GM23338 (cell line): ENCODE results near the gene PLPP4. TPM values are rescaled to one million over a fixed set of nuclear protein-coding genes. Genes with fewer than 3 reads are reported as not detected.

Source experiments
- ATAC-seq: fragments of 200-7000 bp; cut with Tn5 transposase; 3 replicates; pipeline ENCODE4 v1.9.1; 2020
- DNase-seq: peaks from one replicate; pipeline ENCODE4 v3.0.0-alpha.2; 2015; ENCODE audit warnings: low spot score
- H2AFZ ChIP-seq: fragments of 200-600 bp; sonication (generic); 2 replicates; pipeline ENCODE4 v1.8.0; 2016; ENCODE audit warnings: antibody characterized with exemption, mild to moderate bottlenecking, moderate library complexity
- H3F3A ChIP-seq: fragments of 200-600 bp; sonication (generic); replicated peaks from 2 replicates; pipeline ENCODE4 v1.8.0; 2017; ENCODE audit warnings: antibody characterized with exemption, mixed run types, low read depth
- H3K27ac ChIP-seq: fragments of 200-600 bp; sonication (generic); 2 replicates; pipeline ENCODE4 v1.6.1; 2016; ENCODE audit warnings: low read depth
- H3K27me3 ChIP-seq: fragments of 200-600 bp; sonication (generic); 2 replicates; pipeline ENCODE4 v1.8.0; 2016; ENCODE audit warnings: mild to moderate bottlenecking, mixed run types, moderate library complexity; ENCODE audit not compliant: insufficient read depth
- H3K36me3 ChIP-seq: fragments of 200-600 bp; sonication (generic); 2 replicates; pipeline ENCODE4 v1.8.0; 2016; ENCODE audit warnings: mild to moderate bottlenecking; ENCODE audit not compliant: insufficient read depth
- H3K4me1 ChIP-seq: fragments of 200-600 bp; sonication (generic); 2 replicates; pipeline ENCODE4 v1.8.0; 2016; ENCODE audit warnings: mild to moderate bottlenecking, moderate library complexity; ENCODE audit not compliant: insufficient read depth
- H3K4me2 ChIP-seq: fragments of 200-600 bp; sonication (generic); 2 replicates; pipeline ENCODE4 v1.7.1; 2017; ENCODE audit warnings: mixed run types
- H3K4me3 ChIP-seq: fragments of 200-600 bp; sonication (generic); 2 replicates; pipeline ENCODE4 v1.6.1; 2016; ENCODE audit warnings: mixed run types
- H3K79me2 ChIP-seq: fragments of 200-600 bp; sonication (generic); replicated peaks from 2 replicates; pipeline ENCODE4 v1.8.0; 2017; ENCODE audit warnings: mild to moderate bottlenecking; ENCODE audit not compliant: insufficient read depth
- H3K9me2 ChIP-seq: fragments of 200-600 bp; sonication (generic); 2 replicates; pipeline ENCODE4 v1.8.0; 2017; ENCODE audit not compliant: insufficient read depth
- H4K20me1 ChIP-seq: fragments of 200-600 bp; sonication (generic); replicated peaks from 2 replicates; pipeline ENCODE4 v1.8.0; 2017; ENCODE audit warnings: mild to moderate bottlenecking; ENCODE audit not compliant: insufficient read depth
- H3K27ac Mint-ChIP-seq: 2 replicates; pipeline ENCODE4 v1.8.0; 2020; ENCODE audit warnings: inconsistent platforms, mild to moderate bottlenecking, moderate library complexity, mixed read lengths
- H3K27me3 Mint-ChIP-seq: 3 replicates; pipeline ENCODE4 v1.8.0; 2022; ENCODE audit warnings: low read depth, mild to moderate bottlenecking, moderate library complexity, mixed read lengths, inconsistent platforms; ENCODE audit not compliant: insufficient read depth, poor library complexity
- H3K36me3 Mint-ChIP-seq: 3 replicates; pipeline ENCODE4 v1.8.0; 2021; ENCODE audit warnings: low read depth, mild to moderate bottlenecking, inconsistent platforms, moderate library complexity, mixed read lengths
- H3K4me1 Mint-ChIP-seq: 3 replicates; pipeline ENCODE4 v1.8.0; 2020; ENCODE audit warnings: mild to moderate bottlenecking, inconsistent platforms, mixed read lengths
- H3K4me3 Mint-ChIP-seq: 3 replicates; pipeline ENCODE4 v1.8.0; 2021; ENCODE audit warnings: moderate library complexity, mild to moderate bottlenecking, inconsistent platforms, mixed read lengths
- H3K9me3 Mint-ChIP-seq: 3 replicates; pipeline ENCODE4 v1.8.0; 2020; ENCODE audit warnings: moderate library complexity, mild to moderate bottlenecking, inconsistent platforms, mixed read lengths
- CREB1 ChIP-seq: fragments of 250-450 bp; sonication (Bioruptor Pico); IDR thresholded peaks from 2 replicates; pipeline ENCODE4 v1.5.0; 2020; ENCODE audit warnings: low read depth, mild to moderate bottlenecking, moderate library complexity
- ETS1 ChIP-seq: IDR thresholded peaks from 2 replicates; pipeline ENCODE4 v1.6.1; 2016; ENCODE audit warnings: antibody characterized with exemption
- EZH2 ChIP-seq: fragments of 200-600 bp; sonication (generic); IDR thresholded peaks from one replicate; pipeline ENCODE4 v1.8.0; 2017; ENCODE audit warnings: antibody characterized with exemption, mild to moderate bottlenecking, low read depth; ENCODE audit not compliant: unreplicated experiment
- NANOG ChIP-seq: IDR thresholded peaks from 2 replicates; pipeline ENCODE4 v1.6.1; 2016; ENCODE audit warnings: antibody characterized with exemption, borderline replicate concordance
- POLR2AphosphoS5 ChIP-seq: IDR thresholded peaks from 2 replicates; pipeline ENCODE4 v1.6.1; 2016; ENCODE audit warnings: antibody characterized with exemption, low read depth
- REST ChIP-seq: IDR thresholded peaks from one replicate; pipeline ENCODE4 v1.6.1; 2018; ENCODE audit warnings: antibody characterized with exemption; ENCODE audit not compliant: unreplicated experiment
- STAT1 ChIP-seq: IDR thresholded peaks from one replicate; pipeline ENCODE4 v1.6.1; 2016; ENCODE audit warnings: antibody characterized with exemption; ENCODE audit not compliant: unreplicated experiment
- ZNF114 ChIP-seq: fragments of 250-450 bp; sonication (Bioruptor Pico); IDR thresholded peaks from 2 replicates; pipeline ENCODE4 v1.5.0; 2020; ENCODE audit warnings: mild to moderate bottlenecking, moderate library complexity
- ZNF331 ChIP-seq: fragments of 250-450 bp; sonication (Bioruptor Pico); IDR thresholded peaks from 2 replicates; pipeline ENCODE4 v1.5.0; 2020; ENCODE audit warnings: low read depth, mild to moderate bottlenecking, moderate library complexity
- polyA plus RNA-seq: library from polyadenylated mRNA; unstranded; fragments of >200 nt; fragmentation: Nextera tagmentation; extraction: Ambion mirVana; gene quantifications from 2 replicates; pipeline ENCODE4 v1.2.1, GENCODE V29; 2016
- total RNA-seq: library from RNA; depleted of rRNA; stranded (reverse); fragments of >200 nt; shearing (Covaris generic); gene quantifications from 2 replicates; pipeline ENCODE4 v1.2.3, GENCODE V29; 2014
- TF ChIP-seq, protein P1 (sequence below), 2 experiments: fragments of 200-600 bp in 1 of 2; sonication (generic) in 1 of 2; conservative IDR thresholded peaks; 2 replicates each; pipeline versions ENCODE4 v1.5.1 to v1.6.1; 2016 to 2017; ENCODE audit warnings: antibody characterized with exemption in 2 of 2, low read depth in 2 of 2, mild to moderate bottlenecking in 2 of 2, moderate library complexity in 1 of 2
- TF ChIP-seq, protein P2 (sequence below): fragments of 250-450 bp; sonication (Bioruptor Pico); IDR thresholded peaks from 2 replicates; pipeline ENCODE4 v1.5.0; 2020; ENCODE audit warnings: mild to moderate bottlenecking, moderate library complexity

The PLPP4 gene
- total and polyA plus RNA-seq, 2 experiments from 2014 or later, result 0.24 to 0.31 TPM

DNA sequence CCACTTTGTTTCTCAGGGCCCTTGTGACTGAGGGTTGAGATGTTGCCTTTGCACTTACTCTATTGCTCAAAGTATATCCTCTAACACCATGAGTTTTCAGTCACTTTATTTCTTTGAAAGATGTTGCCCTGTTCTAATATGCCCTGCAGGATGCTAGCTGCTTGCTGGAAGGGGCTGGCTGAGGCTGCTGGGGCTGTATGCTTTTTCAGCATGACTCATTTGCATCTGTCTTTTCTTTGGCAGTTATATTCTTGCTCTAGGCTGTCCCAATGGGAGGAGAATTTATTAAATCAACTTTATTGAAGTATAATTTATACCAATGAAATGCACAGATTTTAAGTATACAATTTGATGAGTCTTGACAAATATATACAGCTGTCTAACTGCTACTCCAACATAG lies 157.7 kb downstream of the PLPP4 start:
- Histone ChIP-seq H3K27ac (no peak overlapping the region), H3K79me2 (no peaks in the 10 kb centered on the region), H3K4me1 (peaks cover 15% of the 10 kb centered on the region), H2AFZ (no peak overlapping the region), H3K36me3 (0 out of 2 replicates have a peak, but pooled peaks cover 11% of the 10 kb centered on the region), H3K27me3 (no peaks in the 10 kb centered on the region), H3K4me3 (no peak overlapping the region), H3K4me2 (no peak overlapping the region), H4K20me1 (no peaks in the 10 kb centered on the region), H3F3A (no peaks in the 10 kb centered on the region), H3K9me2 (0 out of 2 replicates have a peak, but pooled peaks cover 6% of the 10 kb centered on the region)
- H3K4me1 Mint-ChIP-seq, result peaks cover 15% of the 10 kb centered on the region; the same call in 2 of the 3 replicates
- H3K27ac Mint-ChIP-seq, result no peak overlapping the region
- ATAC-seq (no peak), DNase-seq (no peak)
- H3K4me3 Mint-ChIP-seq, result no peak overlapping the region
- TF ChIP-seq ETS1, result no peak
- no peak for TF ChIP-seq STAT1
- TF ChIP-seq REST, result no peak
- TF ChIP-seq, protein P1, sequence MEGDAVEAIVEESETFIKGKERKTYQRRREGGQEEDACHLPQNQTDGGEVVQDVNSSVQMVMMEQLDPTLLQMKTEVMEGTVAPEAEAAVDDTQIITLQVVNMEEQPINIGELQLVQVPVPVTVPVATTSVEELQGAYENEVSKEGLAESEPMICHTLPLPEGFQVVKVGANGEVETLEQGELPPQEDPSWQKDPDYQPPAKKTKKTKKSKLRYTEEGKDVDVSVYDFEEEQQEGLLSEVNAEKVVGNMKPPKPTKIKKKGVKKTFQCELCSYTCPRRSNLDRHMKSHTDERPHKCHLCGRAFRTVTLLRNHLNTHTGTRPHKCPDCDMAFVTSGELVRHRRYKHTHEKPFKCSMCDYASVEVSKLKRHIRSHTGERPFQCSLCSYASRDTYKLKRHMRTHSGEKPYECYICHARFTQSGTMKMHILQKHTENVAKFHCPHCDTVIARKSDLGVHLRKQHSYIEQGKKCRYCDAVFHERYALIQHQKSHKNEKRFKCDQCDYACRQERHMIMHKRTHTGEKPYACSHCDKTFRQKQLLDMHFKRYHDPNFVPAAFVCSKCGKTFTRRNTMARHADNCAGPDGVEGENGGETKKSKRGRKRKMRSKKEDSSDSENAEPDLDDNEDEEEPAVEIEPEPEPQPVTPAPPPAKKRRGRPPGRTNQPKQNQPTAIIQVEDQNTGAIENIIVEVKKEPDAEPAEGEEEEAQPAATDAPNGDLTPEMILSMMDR (conservative IDR thresholded peaks at IDR 0.05; ENCODE audit: low read depth in 2 of 2), result no peak
- TF ChIP-seq, protein P2, sequence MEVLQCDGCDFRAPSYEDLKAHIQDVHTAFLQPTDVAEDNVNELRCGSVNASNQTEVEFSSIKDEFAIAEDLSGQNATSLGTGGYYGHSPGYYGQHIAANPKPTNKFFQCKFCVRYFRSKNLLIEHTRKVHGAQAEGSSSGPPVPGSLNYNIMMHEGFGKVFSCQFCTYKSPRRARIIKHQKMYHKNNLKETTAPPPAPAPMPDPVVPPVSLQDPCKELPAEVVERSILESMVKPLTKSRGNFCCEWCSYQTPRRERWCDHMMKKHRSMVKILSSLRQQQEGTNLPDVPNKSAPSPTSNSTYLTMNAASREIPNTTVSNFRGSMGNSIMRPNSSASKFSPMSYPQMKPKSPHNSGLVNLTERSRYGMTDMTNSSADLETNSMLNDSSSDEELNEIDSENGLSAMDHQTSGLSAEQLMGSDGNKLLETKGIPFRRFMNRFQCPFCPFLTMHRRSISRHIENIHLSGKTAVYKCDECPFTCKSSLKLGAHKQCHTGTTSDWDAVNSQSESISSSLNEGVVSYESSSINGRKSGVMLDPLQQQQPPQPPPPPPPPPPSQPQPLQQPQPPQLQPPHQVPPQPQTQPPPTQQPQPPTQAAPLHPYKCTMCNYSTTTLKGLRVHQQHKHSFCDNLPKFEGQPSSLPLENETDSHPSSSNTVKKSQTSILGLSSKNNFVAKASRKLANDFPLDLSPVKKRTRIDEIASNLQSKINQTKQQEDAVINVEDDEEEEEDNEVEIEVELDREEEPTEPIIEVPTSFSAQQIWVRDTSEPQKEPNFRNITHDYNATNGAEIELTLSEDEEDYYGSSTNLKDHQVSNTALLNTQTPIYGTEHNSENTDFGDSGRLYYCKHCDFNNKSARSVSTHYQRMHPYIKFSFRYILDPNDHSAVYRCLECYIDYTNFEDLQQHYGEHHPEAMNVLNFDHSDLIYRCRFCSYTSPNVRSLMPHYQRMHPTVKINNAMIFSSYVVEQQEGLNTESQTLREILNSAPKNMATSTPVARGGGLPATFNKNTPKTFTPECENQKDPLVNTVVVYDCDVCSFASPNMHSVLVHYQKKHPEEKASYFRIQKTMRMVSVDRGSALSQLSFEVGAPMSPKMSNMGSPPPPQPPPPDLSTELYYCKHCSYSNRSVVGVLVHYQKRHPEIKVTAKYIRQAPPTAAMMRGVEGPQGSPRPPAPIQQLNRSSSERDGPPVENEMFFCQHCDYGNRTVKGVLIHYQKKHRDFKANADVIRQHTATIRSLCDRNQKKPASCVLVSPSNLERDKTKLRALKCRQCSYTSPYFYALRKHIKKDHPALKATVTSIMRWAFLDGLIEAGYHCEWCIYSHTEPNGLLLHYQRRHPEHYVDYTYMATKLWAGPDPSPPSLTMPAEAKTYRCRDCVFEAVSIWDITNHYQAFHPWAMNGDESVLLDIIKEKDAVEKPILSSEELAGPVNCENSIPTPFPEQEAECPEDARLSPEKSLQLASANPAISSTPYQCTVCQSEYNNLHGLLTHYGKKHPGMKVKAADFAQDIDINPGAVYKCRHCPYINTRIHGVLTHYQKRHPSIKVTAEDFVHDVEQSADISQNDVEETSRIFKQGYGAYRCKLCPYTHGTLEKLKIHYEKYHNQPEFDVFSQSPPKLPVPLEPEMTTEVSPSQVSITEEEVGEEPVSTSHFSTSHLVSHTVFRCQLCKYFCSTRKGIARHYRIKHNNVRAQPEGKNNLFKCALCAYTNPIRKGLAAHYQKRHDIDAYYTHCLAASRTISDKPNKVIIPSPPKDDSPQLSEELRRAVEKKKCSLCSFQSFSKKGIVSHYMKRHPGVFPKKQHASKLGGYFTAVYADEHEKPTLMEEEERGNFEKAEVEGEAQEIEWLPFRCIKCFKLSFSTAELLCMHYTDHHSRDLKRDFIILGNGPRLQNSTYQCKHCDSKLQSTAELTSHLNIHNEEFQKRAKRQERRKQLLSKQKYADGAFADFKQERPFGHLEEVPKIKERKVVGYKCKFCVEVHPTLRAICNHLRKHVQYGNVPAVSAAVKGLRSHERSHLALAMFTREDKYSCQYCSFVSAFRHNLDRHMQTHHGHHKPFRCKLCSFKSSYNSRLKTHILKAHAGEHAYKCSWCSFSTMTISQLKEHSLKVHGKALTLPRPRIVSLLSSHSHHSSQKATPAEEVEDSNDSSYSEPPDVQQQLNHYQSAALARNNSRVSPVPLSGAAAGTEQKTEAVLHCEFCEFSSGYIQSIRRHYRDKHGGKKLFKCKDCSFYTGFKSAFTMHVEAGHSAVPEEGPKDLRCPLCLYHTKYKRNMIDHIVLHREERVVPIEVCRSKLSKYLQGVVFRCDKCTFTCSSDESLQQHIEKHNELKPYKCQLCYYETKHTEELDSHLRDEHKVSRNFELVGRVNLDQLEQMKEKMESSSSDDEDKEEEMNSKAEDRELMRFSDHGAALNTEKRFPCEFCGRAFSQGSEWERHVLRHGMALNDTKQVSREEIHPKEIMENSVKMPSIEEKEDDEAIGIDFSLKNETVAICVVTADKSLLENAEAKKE (CRISPR knock-in tag), result no peak
- TF ChIP-seq ZNF331 (CRISPR knock-in tag), result no peak
- no peak for TF ChIP-seq EZH2
- TF ChIP-seq NANOG, result no peak
- no peak for TF ChIP-seq POLR2AphosphoS5
- no peak for TF ChIP-seq ZNF114
- no peak for TF ChIP-seq CREB1 (CRISPR knock-in tag)
- peaks cover 13% of the 10 kb centered on the region; the same call in 2 of the 3 replicates for H3K9me3 Mint-ChIP-seq
- H3K27me3 Mint-ChIP-seq, result no peaks in the 10 kb centered on the region
- H3K36me3 Mint-ChIP-seq, result peaks cover 3% of the 10 kb centered on the region; the same call in 2 of the 3 replicates
